Thyroid gland (tissue), 4 donors: ENCODE data around the gene PTPRN2.

Experiments used
- CTCF ChIP-seq, 6 experiments: fragments of 200-600 bp in 3 of 6; fragments of 450-650 bp in 3 of 6; sonication (generic) in 3 of 6; IDR thresholded peaks; one replicate each; pipeline ENCODE4 v1.5.1; 2016 to 2019; ENCODE audit warnings: antibody characterized with exemption in 6 of 6, mild to moderate bottlenecking in 2 of 6, inconsistent platforms in 1 of 6, moderate library complexity in 1 of 6
- POLR2A ChIP-seq, 2 donors: fragments of 450-650 bp; IDR thresholded peaks; one replicate each; pipeline ENCODE4 v1.6.1; 2017; ENCODE audit warnings: antibody characterized with exemption in 2 of 2, mild to moderate bottlenecking in 2 of 2, moderate library complexity in 1 of 2

DNA sequence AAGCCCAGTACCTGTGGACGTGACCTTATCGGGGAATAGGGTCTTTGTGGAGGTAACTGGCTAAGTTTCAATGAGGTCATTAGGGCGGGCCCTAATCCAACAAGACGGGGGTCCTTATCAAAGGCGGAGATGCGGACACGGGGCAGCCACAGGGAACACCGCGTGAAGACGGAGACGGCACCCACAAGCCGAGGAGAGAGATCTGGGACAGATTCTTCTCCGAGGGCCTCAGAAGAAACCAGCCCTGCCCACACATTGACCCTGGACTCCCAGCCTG is 733.9 kb downstream of the PTPRN2 start:
- TF ChIP-seq CTCF (IDR thresholded peaks at IDR 0.05) = no peak
- no peak for TF ChIP-seq POLR2A (IDR thresholded peaks at IDR 0.05)
